Testis (tissue), 2 donors: ENCODE measurements around the gene TENT5C.

ENCODE experiments used
- CTCF ChIP-seq, 3 experiments: fragments of 450-650 bp in 2 of 3; fragments of 200-600 bp in 1 of 3; sonication (generic) in 1 of 3; IDR thresholded peaks; one replicate each; pipeline ENCODE4 v1.5.1; 2016 to 2019; ENCODE audit warnings: antibody characterized with exemption in 3 of 3, mild to moderate bottlenecking in 2 of 3, moderate library complexity in 1 of 3
- POLR2A ChIP-seq: fragments of 450-650 bp; IDR thresholded peaks from one replicate; pipeline ENCODE4 v1.6.1; 2017; ENCODE audit warnings: antibody characterized with exemption, mild to moderate bottlenecking, moderate library complexity

- no peak for TF ChIP-seq CTCF (IDR thresholded peaks at IDR 0.05)
- TF ChIP-seq POLR2A: no peak
Measured at GRCh38 chr1:117633068-117633345, 27.2 kb downstream of the TENT5C start.
